NCI-H2171 (cell line): ENCODE results near the gene BCAT1.
"Not testable (repeated sequence)": the region's sequence is repeated elsewhere in the genome, so short reads cannot be mapped to it uniquely, and the experiment has no call there.

Experiments used
- DNase-seq: peaks from one replicate; lab custom pipeline; 2025; lab: John Stamatoyannopoulos, UW

Gene BCAT1

GRCh38 chr12:24928533-24929306, 20.2 kb downstream of the BCAT1 start:
- DNase-seq, result not testable (repeated sequence)

GRCh38 chr12:24928131-24928530, 20.8 kb downstream of the BCAT1 start:
- no peak for DNase-seq

GRCh38 chr12:24926080-24926479, 22.8 kb downstream of the BCAT1 start:
- not testable (repeated sequence) for DNase-seq

- DNase-seq, result no peak
Observed at GRCh38 chr12:24922090-24922489, 26.8 kb downstream of the BCAT1 start.

- no peak for DNase-seq
Observed at GRCh38 chr12:24921251-24922038, 27.5 kb downstream of the BCAT1 start.

- DNase-seq, result no peak
Observed at GRCh38 chr12:24920141-24920540, 28.8 kb downstream of the BCAT1 start.

- DNase-seq, result no peak
Observed at GRCh38 chr12:24919346-24920001, 29.4 kb downstream of the BCAT1 start.

- no peak for DNase-seq
Observed at GRCh38 chr12:24918596-24918995, 30.3 kb downstream of the BCAT1 start.

GRCh38 chr12:24915501-24915900, 33.4 kb downstream of the BCAT1 start:
- no peak for DNase-seq

GRCh38 chr12:24913953-24914352, 34.9 kb downstream of the BCAT1 start:
- DNase-seq, result no peak

- DNase-seq, result no peak
Observed at GRCh38 chr12:24913130-24913529, 35.8 kb downstream of the BCAT1 start.

- DNase-seq, result no peak
Observed at GRCh38 chr12:24911271-24911791, 37.6 kb downstream of the BCAT1 start.

GRCh38 chr12:24910192-24910591, 38.7 kb downstream of the BCAT1 start:
- not testable (repeated sequence) for DNase-seq

- DNase-seq, result no peak
Observed at GRCh38 chr12:24909667-24910066, 39.2 kb downstream of the BCAT1 start.

GRCh38 chr12:24907464-24907863, 41.4 kb downstream of the BCAT1 start:
- no peak for DNase-seq

- no peak for DNase-seq
Observed at GRCh38 chr12:24906141-24906540, 42.8 kb downstream of the BCAT1 start.

GRCh38 chr12:24905431-24905830, 43.5 kb downstream of the BCAT1 start:
- no peak for DNase-seq

- DNase-seq, result no peak
Observed at GRCh38 chr12:24904871-24905270, 44.0 kb downstream of the BCAT1 start.

- no peak for DNase-seq
Observed at GRCh38 chr12:24903329-24904088, 45.4 kb downstream of the BCAT1 start.

GRCh38 chr12:24902511-24903328, 46.2 kb downstream of the BCAT1 start:
- DNase-seq, result no peak
